ENCODE results near the gene KIR3DL3.

DNA sequence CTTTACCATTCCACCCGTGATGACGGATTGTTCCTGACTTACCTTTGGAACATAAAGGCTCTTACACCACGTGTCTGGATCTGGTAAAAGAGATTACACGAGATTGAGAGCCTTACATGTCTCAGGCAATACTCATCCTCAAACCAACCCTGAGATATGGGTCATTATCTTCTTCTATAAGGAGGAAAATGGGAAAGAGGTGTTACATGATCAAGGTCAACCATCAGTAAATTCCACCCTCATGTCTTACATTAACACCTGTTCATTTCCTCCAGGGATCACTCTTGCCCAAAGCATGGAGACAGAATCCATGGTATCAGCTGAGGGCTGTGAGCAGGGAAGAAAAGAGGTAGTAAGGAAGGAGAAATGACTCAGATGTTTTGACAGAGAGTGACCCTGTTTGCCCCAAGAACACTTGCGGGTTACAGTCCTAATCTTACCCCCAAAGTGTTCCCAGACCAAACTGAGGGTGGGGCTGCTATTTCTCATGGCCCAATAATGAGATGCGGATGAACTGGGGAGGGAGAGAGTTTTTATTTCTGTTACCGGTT, 41.9 kb upstream of the KIR3DL3 start:
- TF ChIP-seq, protein P1, sequence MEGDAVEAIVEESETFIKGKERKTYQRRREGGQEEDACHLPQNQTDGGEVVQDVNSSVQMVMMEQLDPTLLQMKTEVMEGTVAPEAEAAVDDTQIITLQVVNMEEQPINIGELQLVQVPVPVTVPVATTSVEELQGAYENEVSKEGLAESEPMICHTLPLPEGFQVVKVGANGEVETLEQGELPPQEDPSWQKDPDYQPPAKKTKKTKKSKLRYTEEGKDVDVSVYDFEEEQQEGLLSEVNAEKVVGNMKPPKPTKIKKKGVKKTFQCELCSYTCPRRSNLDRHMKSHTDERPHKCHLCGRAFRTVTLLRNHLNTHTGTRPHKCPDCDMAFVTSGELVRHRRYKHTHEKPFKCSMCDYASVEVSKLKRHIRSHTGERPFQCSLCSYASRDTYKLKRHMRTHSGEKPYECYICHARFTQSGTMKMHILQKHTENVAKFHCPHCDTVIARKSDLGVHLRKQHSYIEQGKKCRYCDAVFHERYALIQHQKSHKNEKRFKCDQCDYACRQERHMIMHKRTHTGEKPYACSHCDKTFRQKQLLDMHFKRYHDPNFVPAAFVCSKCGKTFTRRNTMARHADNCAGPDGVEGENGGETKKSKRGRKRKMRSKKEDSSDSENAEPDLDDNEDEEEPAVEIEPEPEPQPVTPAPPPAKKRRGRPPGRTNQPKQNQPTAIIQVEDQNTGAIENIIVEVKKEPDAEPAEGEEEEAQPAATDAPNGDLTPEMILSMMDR (IDR thresholded peaks at IDR 0.05), result no peak
- no peak for TF ChIP-seq EP300 (IDR thresholded peaks at IDR 0.05)
